ENCODE data around the gene CAPN5.

CAPN5 gene

GRCh38 chr11:77084581-77085191 lies 17.9 kb downstream of the CAPN5 start:
- H3K27me3 ChIP-seq (ENCODE audit: insufficient read depth, poor library complexity, severe bottlenecking), result no peaks in the 10 kb centered on the region
- no peaks in the 10 kb centered on the region for H3K36me3 ChIP-seq (ENCODE audit: low read depth)
- DNase-seq (ENCODE audit: low spot score) (peak; percentile 46), ATAC-seq (ENCODE audit: low read depth) (no peak)
- H3K4me1 ChIP-seq (ENCODE audit: insufficient read depth, poor library complexity, severe bottlenecking), result no peaks in the 10 kb centered on the region
- H3K4me3 ChIP-seq (ENCODE audit: severe bottlenecking), result no peak overlapping the region
- TF ChIP-seq CTCF (IDR thresholded peaks at IDR 0.05; ENCODE audit: poor library complexity, severe bottlenecking), result no peak
- no peaks in the 10 kb centered on the region for H3K9me3 ChIP-seq (ENCODE audit: severe bottlenecking)
- H3K27ac ChIP-seq (ENCODE audit: poor library complexity, severe bottlenecking), result no peak overlapping the region

- Histone ChIP-seq H3K4me3 (ENCODE audit: severe bottlenecking) (no peak overlapping the region), H3K36me3 (ENCODE audit: low read depth) (no peaks in the 10 kb centered on the region), H3K9me3 (ENCODE audit: severe bottlenecking) (no peaks in the 10 kb centered on the region), H3K27ac (ENCODE audit: poor library complexity, severe bottlenecking) (no peak overlapping the region), H3K4me1 (ENCODE audit: insufficient read depth, poor library complexity, severe bottlenecking) (no peaks in the 10 kb centered on the region), H3K27me3 (ENCODE audit: insufficient read depth, poor library complexity, severe bottlenecking) (no peaks in the 10 kb centered on the region)
- TF ChIP-seq CTCF (IDR thresholded peaks at IDR 0.05; ENCODE audit: poor library complexity, severe bottlenecking), result no peak
- DNase-seq (ENCODE audit: low spot score), result peak; percentile 19
- no peak for ATAC-seq (ENCODE audit: low read depth)
Observed at GRCh38 chr11:77085652-77086051, 18.9 kb downstream of the CAPN5 start.

GRCh38 chr11:77086521-77087472 lies 20.0 kb downstream of the CAPN5 start:
- peak; percentile 51 for DNase-seq (ENCODE audit: low spot score)
- Histone ChIP-seq H3K9me3 (ENCODE audit: severe bottlenecking) (no peaks in the 10 kb centered on the region), H3K4me1 (ENCODE audit: insufficient read depth, poor library complexity, severe bottlenecking) (no peaks in the 10 kb centered on the region), H3K27me3 (ENCODE audit: insufficient read depth, poor library complexity, severe bottlenecking) (no peaks in the 10 kb centered on the region), H3K27ac (ENCODE audit: poor library complexity, severe bottlenecking) (no peak overlapping the region), H3K36me3 (ENCODE audit: low read depth) (no peaks in the 10 kb centered on the region), H3K4me3 (ENCODE audit: severe bottlenecking) (no peak overlapping the region)
- no peak for ATAC-seq (ENCODE audit: low read depth)
- no peak for TF ChIP-seq CTCF (IDR thresholded peaks at IDR 0.05; ENCODE audit: poor library complexity, severe bottlenecking)

- no peaks in the 10 kb centered on the region for H3K4me1 ChIP-seq (ENCODE audit: insufficient read depth, poor library complexity, severe bottlenecking)
- H3K36me3 ChIP-seq (ENCODE audit: low read depth), result no peaks in the 10 kb centered on the region
- H3K27me3 ChIP-seq (ENCODE audit: insufficient read depth, poor library complexity, severe bottlenecking), result no peaks in the 10 kb centered on the region
- no peak overlapping the region for H3K27ac ChIP-seq (ENCODE audit: poor library complexity, severe bottlenecking)
- no peak for ATAC-seq (ENCODE audit: low read depth)
- H3K9me3 ChIP-seq (ENCODE audit: severe bottlenecking), result no peaks in the 10 kb centered on the region
- DNase-seq (ENCODE audit: low spot score), result peak; percentile 38
- H3K4me3 ChIP-seq (ENCODE audit: severe bottlenecking), result no peak overlapping the region
- no peak for TF ChIP-seq CTCF (IDR thresholded peaks at IDR 0.05; ENCODE audit: poor library complexity, severe bottlenecking)
Observed at GRCh38 chr11:77087723-77088225, 21.0 kb downstream of the CAPN5 start.
